Astrocyte (in vitro differentiated cells and primary cell): ENCODE results near the gene BMPR1B. TPM values are rescaled to one million over a fixed set of nuclear protein-coding genes. Genes with fewer than 3 reads are reported as not detected.
A peak's percentile ranks its signal among the peaks of the same experiment; 100 is the strongest.

Experiments used
- DNase-seq: peaks from one replicate; pipeline ENCODE4 v3.0.0-alpha.2; 2010; ENCODE audit warnings: low read depth
- FAIRE-seq: peaks from 2 replicates; lab custom pipeline; 2011; peaks lifted over from hg19 to GRCh38; lab: Jason Lieb, UNC
- H2AFZ ChIP-seq: 2 replicates; pipeline ENCODE4 v1.6.0; 2012; ENCODE audit warnings: low read depth, low read length, inconsistent platforms
- H3K27ac ChIP-seq: 2 replicates; pipeline ENCODE4 v1.5.1; 2011; ENCODE audit warnings: low read depth, low read length, inconsistent platforms
- H3K27me3 ChIP-seq: 2 replicates; pipeline ENCODE4 v1.6.0; 2011; ENCODE audit warnings: low read length, inconsistent platforms; ENCODE audit not compliant: insufficient read depth
- H3K36me3 ChIP-seq: 2 replicates; pipeline ENCODE4 v1.5.1; 2011; ENCODE audit warnings: low read length, inconsistent platforms; ENCODE audit not compliant: insufficient read depth
- H3K4me1 ChIP-seq: 2 replicates; pipeline ENCODE4 v1.5.1; 2011; ENCODE audit warnings: low read length, inconsistent platforms; ENCODE audit not compliant: insufficient read depth
- H3K4me2 ChIP-seq: 2 replicates; pipeline ENCODE4 v1.6.0; 2012; ENCODE audit warnings: low read length, inconsistent platforms
- H3K4me3 ChIP-seq: 2 replicates; pipeline ENCODE4 v1.5.1; 2011; ENCODE audit warnings: low read depth, mild to moderate bottlenecking, low read length, inconsistent platforms; ENCODE audit not compliant: insufficient read depth
- H3K79me2 ChIP-seq: 2 replicates; pipeline ENCODE4 v1.6.0; 2012; ENCODE audit warnings: mild to moderate bottlenecking, low read length, inconsistent platforms; ENCODE audit not compliant: insufficient read depth
- H3K9ac ChIP-seq: 2 replicates; pipeline ENCODE4 v1.6.0; 2012; ENCODE audit warnings: mild to moderate bottlenecking, low read length, inconsistent platforms
- H3K9me3 ChIP-seq: 2 replicates; pipeline ENCODE4 v1.5.1; 2012; ENCODE audit warnings: low read depth, mild to moderate bottlenecking, low read length, inconsistent platforms; ENCODE audit not compliant: insufficient read depth
- H4K20me1 ChIP-seq: 2 replicates; pipeline ENCODE4 v1.6.0; 2012; ENCODE audit warnings: low read length, inconsistent platforms; ENCODE audit not compliant: insufficient read depth
- H3K27ac Mint-ChIP-seq: one replicate; pipeline ENCODE4 v1.8.0; 2021; ENCODE audit warnings: mild to moderate bottlenecking, mixed read lengths; ENCODE audit not compliant: unreplicated experiment
- H3K27me3 Mint-ChIP-seq: one replicate; pipeline ENCODE4 v1.8.0; 2021; ENCODE audit warnings: low read depth, mixed read lengths; ENCODE audit not compliant: unreplicated experiment
- H3K36me3 Mint-ChIP-seq: one replicate; pipeline ENCODE4 v1.8.0; 2021; ENCODE audit warnings: low read depth, mixed read lengths; ENCODE audit not compliant: unreplicated experiment
- H3K4me1 Mint-ChIP-seq: one replicate; pipeline ENCODE4 v1.8.0; 2021; ENCODE audit warnings: low read depth, mixed read lengths; ENCODE audit not compliant: unreplicated experiment
- H3K4me3 Mint-ChIP-seq: one replicate; pipeline ENCODE4 v1.8.0; 2021; ENCODE audit warnings: mild to moderate bottlenecking, moderate library complexity, mixed read lengths; ENCODE audit not compliant: unreplicated experiment
- H3K9me3 Mint-ChIP-seq: one replicate; pipeline ENCODE4 v1.8.0; 2021; ENCODE audit warnings: mild to moderate bottlenecking, mixed read lengths; ENCODE audit not compliant: unreplicated experiment
- CTCF ChIP-seq: IDR thresholded peaks from 2 replicates; pipeline ENCODE4 v1.5.1; 2011; ENCODE audit warnings: low read depth, mild to moderate bottlenecking, inconsistent platforms, low read length, moderate library complexity; ENCODE audit not compliant: insufficient read depth
- EZH2 ChIP-seq: IDR thresholded peaks from 2 replicates; pipeline ENCODE4 v1.6.1; 2012; ENCODE audit warnings: mild to moderate bottlenecking, low read length, inconsistent platforms; ENCODE audit not compliant: insufficient read depth
- total RNA-seq: library from RNA; stranded (reverse); gene quantifications from 2 replicates; pipeline ENCODE4 v1.2.1, GENCODE V29; 2021

Gene BMPR1B
- total RNA-seq, 1 donor from 2014 or later, result 14.1 TPM

GRCh38 chr4:95151255-95151654 lies 393.5 kb downstream of the BMPR1B start:
- no peaks in the 10 kb centered on the region for H3K9me3 ChIP-seq
- H3K79me2 ChIP-seq, result no peaks in the 10 kb centered on the region
- no peak overlapping the region for H2AFZ ChIP-seq
- TF ChIP-seq EZH2 (no peak), CTCF (no peak)
- H3K27ac ChIP-seq, result no peak overlapping the region
- Mint-ChIP-seq H3K4me1 (peaks cover 13% of the 10 kb centered on the region), H3K27me3 (no peaks in the 10 kb centered on the region), H3K27ac (no peak overlapping the region), H3K9me3 (no peaks in the 10 kb centered on the region), H3K4me3 (no peak overlapping the region), H3K36me3 (peaks cover 2% of the 10 kb centered on the region)
- no peak overlapping the region for H3K4me3 ChIP-seq
- DNase-seq, result no peak
- no peaks in the 10 kb centered on the region for H3K36me3 ChIP-seq
- H3K4me2 ChIP-seq, result no peak overlapping the region
- H4K20me1 ChIP-seq, result no peaks in the 10 kb centered on the region
- no peak for FAIRE-seq
- H3K27me3 ChIP-seq, result no peaks in the 10 kb centered on the region
- no peaks in the 10 kb centered on the region for H3K4me1 ChIP-seq
- no peak overlapping the region for H3K9ac ChIP-seq

GRCh38 chr4:95153182-95153581 lies 395.4 kb downstream of the BMPR1B start:
- Mint-ChIP-seq H3K27ac (no peak overlapping the region), H3K4me3 (no peak overlapping the region), H3K9me3 (no peaks in the 10 kb centered on the region), H3K36me3 (peaks cover 2% of the 10 kb centered on the region), H3K27me3 (no peaks in the 10 kb centered on the region), H3K4me1 (peaks cover 19% of the 10 kb centered on the region)
- Histone ChIP-seq H3K27ac (no peak overlapping the region), H3K4me3 (no peak overlapping the region), H3K36me3 (no peaks in the 10 kb centered on the region), H4K20me1 (no peaks in the 10 kb centered on the region), H3K27me3 (no peaks in the 10 kb centered on the region), H2AFZ (no peak overlapping the region), H3K4me1 (no peaks in the 10 kb centered on the region), H3K79me2 (no peaks in the 10 kb centered on the region), H3K4me2 (no peak overlapping the region), H3K9me3 (no peaks in the 10 kb centered on the region), H3K9ac (no peak overlapping the region)
- FAIRE-seq, result no peak
- TF ChIP-seq EZH2, result no peak
- TF ChIP-seq CTCF, result no peak
- DNase-seq, result no peak

GRCh38 chr4:95155759-95156451 lies 398.1 kb downstream of the BMPR1B start:
- Histone ChIP-seq H3K4me3 (no peak overlapping the region), H3K4me1 (no peaks in the 10 kb centered on the region), H3K9ac (no peak overlapping the region), H3K9me3 (no peaks in the 10 kb centered on the region), H4K20me1 (no peaks in the 10 kb centered on the region), H2AFZ (no peak overlapping the region), H3K79me2 (no peaks in the 10 kb centered on the region), H3K27ac (no peak overlapping the region), H3K36me3 (no peaks in the 10 kb centered on the region), H3K4me2 (peak overlapping the region; percentile 42), H3K27me3 (no peaks in the 10 kb centered on the region)
- Mint-ChIP-seq H3K9me3 (no peaks in the 10 kb centered on the region), H3K36me3 (peaks cover 5% of the 10 kb centered on the region), H3K27ac (no peak overlapping the region), H3K4me1 (peaks cover 19% of the 10 kb centered on the region), H3K4me3 (no peak overlapping the region), H3K27me3 (no peaks in the 10 kb centered on the region)
- no peak for TF ChIP-seq EZH2
- TF ChIP-seq CTCF, result peak; percentile 71
- FAIRE-seq, result no peak
- peak; percentile 55 for DNase-seq
